Muscle layer of duodenum (tissue), 2 donors: ENCODE results near the gene GCGR.

ENCODE experiments used
- H3K27ac ChIP-seq: one replicate; pipeline ENCODE4 v1.7.0; 2013; ENCODE audit warnings: mild to moderate bottlenecking, low read length
- H3K27me3 ChIP-seq: one replicate; pipeline ENCODE4 v1.7.0; 2013; ENCODE audit warnings: low read depth, mild to moderate bottlenecking, control low read depth, low read length
- H3K36me3 ChIP-seq, 2 donors: one replicate each; pipeline ENCODE4 v1.7.0; 2013; ENCODE audit warnings: low read length in 2 of 2, control low read depth in 1 of 2, mild to moderate bottlenecking in 1 of 2; ENCODE audit not compliant: insufficient read depth in 2 of 2, control insufficient read depth in 1 of 2
- H3K4me1 ChIP-seq, 2 donors: one replicate each; pipeline ENCODE4 v1.7.0; 2013; ENCODE audit warnings: low read length in 2 of 2, mild to moderate bottlenecking in 2 of 2, control low read depth in 1 of 2, moderate library complexity in 1 of 2; ENCODE audit not compliant: insufficient read depth in 2 of 2, control insufficient read depth in 1 of 2
- H3K4me3 ChIP-seq, 2 donors: one replicate each; pipeline ENCODE4 v1.7.0; 2013; ENCODE audit warnings: low read length in 2 of 2, low read depth in 1 of 2, mild to moderate bottlenecking in 1 of 2
- H3K9me3 ChIP-seq, 2 donors: one replicate each; pipeline ENCODE4 v1.7.0; 2013; ENCODE audit warnings: low read length in 2 of 2, control low read depth in 1 of 2, mild to moderate bottlenecking in 1 of 2; ENCODE audit not compliant: control insufficient read depth in 1 of 2
- donor health status: healthy.

Gene GCGR

DNA sequence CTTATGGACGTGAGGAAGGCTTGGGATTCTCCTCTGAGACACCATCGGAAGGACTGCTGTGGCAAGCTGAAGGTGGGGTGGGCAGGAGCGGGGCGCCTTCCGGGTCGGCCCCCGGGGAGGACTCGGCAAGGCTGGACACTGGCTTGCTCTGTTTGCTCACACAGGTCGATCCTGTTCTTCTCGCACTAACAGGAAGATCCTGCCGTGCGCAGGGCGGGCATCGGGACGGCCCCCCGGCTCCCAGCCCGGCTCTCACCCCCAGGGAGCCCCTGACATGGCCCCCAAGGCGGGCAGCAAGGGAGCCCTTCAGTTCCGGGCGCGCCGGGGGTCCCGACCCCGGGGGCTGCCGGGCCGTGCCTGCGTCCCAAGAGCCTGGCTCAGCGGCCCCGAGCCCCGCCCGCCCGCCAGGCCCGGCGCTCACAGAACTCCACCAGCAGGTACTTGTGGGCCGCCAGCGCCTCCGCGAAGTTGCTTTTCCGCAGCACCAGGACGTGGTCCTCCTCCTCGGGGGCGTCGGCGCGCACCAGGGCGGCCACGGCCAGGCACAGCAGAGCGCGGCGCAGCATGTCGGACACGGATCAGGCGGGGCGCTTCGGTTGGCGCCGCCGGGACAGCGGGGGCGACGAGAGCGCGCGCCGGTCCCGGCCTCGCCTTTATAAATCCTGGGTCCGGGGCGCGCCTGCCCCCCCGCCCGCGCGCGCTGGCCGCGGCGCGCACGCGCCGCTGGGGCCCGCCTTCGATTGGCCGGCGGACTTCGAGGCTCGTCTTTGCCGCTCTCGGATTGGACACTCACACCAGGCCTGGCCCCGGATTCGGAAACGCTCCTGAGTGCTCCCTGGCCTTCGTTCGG is 56.2 kb downstream of the GCGR start, which contains the start of gene P4HB:
Gene P4HB, minus strand, starts transcription at position 630 of the 850 bp plus-strand sequence. Its CDS starts 64 bp downstream, at position 566.
- Histone ChIP-seq H3K36me3 (peaks cover 10 to 21% of the 10 kb centered on the region in 2 donors), H3K4me3 (peak within 1 kb of the TSS; percentile 84 to 92), H3K4me1 (peaks cover 5 to 42% of the 10 kb centered on the region in 2 donors), H3K9me3 (no peaks in the 10 kb centered on the region), H3K27me3 (no peaks in the 10 kb centered on the region), H3K27ac (peak within 1 kb of the TSS; percentile 94)

DNA sequence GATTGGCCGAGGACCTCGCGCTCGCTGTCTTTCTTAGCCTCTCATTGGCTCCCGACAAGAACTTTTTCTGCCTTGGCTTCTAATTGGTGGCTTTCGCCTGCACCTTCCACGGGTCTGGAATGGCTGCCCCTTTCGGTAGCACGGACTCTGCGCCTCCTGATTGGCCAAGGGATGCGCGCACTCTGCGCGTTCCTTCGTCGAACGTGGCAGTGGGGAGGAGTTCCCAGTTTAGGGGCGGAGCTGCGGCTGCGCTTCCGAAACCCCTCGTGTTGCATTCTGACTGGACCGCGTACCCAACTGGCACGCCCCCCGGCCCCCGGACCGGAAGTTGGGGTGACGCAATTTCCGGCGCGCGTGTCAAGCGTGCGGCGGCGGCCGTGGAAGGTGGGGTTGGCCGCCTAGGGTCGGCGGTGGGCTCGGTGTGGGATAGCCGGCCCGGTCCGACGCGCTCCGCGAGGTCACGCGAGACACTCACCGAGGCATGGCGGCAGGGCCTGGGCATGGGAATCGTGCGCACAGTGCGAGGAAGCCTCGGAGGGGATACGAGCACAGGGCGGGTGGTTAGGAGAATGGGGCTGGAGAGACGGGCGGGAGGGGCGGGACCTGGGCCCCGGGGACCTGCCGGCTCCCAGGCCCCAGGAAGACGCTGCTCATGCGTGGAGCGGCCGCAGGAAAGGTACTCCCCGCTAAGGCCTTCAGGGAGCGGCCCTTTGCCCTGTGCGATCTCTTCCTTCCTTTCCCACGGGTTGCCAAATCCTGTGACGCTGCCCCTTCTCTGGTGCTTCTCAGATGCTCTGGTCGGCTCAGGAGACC is 57.0 kb downstream of the GCGR start:
- Histone ChIP-seq H3K4me3 (peak overlapping the region; percentile 69 to 71), H3K4me1 (peaks cover 5 to 42% of the 10 kb centered on the region in 2 donors), H3K27ac (peak overlapping the region; percentile 94), H3K36me3 (peaks cover 4 to 20% of the 10 kb centered on the region in 2 donors), H3K9me3 (no peaks in the 10 kb centered on the region), H3K27me3 (no peaks in the 10 kb centered on the region)

DNA sequence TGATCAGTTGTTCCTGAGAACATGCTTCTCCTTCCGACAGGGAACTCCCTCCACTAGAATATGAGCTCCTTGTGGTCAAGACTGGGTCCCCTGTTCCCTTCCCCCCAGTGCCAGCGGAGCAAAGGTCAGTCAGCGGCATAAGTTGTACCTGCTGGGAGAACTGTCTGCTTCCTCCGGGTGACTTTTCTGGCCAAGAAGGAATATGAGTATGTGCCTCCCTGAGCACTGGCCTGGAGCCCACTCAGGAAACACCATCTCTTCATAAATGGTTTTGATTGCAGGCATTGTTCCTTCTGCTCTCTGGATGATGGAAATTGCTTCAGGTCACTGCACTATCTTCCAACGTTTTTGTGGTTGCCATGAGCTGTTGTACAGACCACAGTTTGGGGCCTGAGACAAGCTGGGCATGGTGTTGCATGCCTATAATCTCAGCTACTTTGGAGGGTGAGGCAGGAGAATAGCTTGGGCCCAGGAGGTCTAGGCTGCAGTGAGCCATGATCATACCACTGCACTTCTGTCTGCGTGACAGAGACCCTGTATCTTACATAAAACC is 59.2 kb downstream of the GCGR start:
- H3K4me1 ChIP-seq = peaks cover 5 to 64% of the 10 kb centered on the region in 2 donors

More for the DNA sequence above, 59.2 kb downstream of the GCGR start:
- Histone ChIP-seq H3K27me3 (no peaks in the 10 kb centered on the region), H3K9me3 (no peaks in the 10 kb centered on the region), H3K36me3 (peaks cover 0 to 24% of the 10 kb centered on the region in 2 donors), H3K27ac (peak overlapping the region; percentile 29), H3K4me3 (no peak overlapping the region)
